Measurements from ENCODE around the gene YPEL2.
"Not testable (repeated sequence)": the region's sequence is repeated elsewhere in the genome, so short reads cannot be mapped to it uniquely, and the experiment has no call there.

Gene YPEL2

GRCh38 chr17:59412431-59412830 is 81.0 kb downstream of the YPEL2 start:
- not testable (repeated sequence) for DNase-seq

DNA sequence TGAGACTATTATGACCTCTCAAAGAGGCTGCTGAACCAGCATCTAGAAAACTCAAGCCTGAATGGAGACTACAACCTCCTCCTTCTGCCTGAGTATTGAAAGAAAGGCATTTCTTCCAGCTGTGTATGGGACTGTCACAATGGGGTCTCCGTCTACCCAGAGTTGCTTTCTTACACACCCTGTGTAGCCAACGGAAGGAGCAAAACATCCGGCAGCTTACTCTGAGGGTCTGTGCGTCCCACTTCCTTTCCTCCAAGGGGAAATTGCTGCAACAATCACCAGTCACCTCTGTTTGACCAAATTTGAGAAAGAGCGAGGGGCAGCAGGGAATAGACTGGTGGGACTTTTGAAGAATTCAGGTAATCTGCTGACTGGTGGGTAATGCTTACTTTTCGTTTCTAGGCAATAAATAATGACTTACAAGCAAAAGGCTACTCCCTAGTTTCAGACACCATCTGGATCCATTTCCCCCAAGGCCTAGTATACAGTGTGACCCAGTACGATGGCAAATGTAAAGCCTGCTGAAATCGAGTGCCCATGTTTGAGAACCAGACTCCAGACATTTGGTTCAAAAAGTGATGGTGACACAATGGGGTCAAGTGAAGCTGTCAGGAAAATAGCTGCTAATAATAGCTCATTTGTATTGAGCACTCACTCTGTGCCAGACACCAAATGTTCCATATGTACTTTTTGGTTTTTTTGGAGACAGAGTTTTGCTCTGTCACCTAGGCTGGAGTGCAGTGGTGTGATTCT is 81.7 kb downstream of the YPEL2 start:
- no peak for DNase-seq

DNA sequence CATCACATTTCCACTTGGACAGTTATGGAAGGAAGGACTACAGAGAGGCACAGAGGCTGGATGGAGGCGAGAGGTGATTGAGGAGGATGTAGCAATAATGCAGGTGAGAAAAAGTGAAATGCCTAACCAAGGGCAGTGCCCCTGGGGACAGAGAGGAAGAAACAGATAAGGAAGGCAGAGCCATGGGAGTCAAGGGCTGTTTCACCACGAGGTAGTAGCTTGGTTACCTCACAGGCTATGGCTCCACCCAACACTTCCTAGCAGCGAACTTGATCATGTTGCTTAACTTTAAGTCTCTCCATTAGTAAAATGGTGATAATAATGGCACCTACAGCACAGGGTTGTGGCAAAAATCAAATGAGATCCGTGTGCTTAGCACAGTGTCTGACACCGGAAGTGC is 83.9 kb downstream of the YPEL2 start:
- no peak for DNase-seq

GRCh38 chr17:59416184-59416583 is 84.7 kb downstream of the YPEL2 start:
- DNase-seq = no peak

GRCh38 chr17:59417452-59417851 is 86.0 kb downstream of the YPEL2 start:
- DNase-seq = no peak

DNA sequence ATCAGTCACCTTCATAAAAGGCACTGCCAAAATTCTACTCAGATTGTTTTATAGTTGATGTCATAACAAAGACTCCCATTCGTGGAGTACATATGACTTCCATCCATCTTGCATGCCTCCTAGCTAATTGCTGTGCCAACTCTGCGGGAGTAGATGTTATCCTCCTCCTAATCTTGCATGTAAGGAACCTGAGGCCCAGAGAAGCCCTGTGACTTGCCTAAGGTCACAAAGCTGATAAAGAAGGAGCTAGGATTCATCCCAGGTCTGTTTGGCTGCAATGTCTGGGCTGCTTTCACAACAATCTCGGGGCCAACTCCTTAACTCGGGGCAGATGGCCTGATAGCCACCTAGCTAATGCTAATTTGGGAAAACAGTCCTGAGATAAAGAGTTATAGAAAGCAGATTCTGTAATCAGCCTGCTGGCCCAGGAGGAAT is 87.3 kb downstream of the YPEL2 start:
- no peak for DNase-seq

DNA sequence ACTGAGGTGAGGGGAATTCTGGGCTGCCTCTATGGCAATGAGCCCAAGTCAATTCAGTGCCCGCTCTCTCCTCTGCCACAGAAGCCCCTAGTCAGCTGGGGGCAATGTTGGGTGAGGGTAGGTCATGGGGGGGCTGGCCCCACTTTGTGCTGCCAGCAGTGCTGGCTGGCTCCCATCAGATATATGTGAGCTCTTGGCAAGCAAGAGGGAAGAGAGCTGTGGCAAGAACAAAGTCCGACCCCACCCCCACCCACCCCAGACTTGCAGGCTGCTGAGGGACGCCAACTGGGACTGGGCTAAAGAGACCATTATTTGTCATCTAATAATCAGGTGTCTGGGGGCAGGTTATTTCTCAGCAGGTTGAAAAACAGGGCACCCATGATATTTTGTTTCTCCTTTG is 89.4 kb downstream of the YPEL2 start:
- DNase-seq = no peak

DNA sequence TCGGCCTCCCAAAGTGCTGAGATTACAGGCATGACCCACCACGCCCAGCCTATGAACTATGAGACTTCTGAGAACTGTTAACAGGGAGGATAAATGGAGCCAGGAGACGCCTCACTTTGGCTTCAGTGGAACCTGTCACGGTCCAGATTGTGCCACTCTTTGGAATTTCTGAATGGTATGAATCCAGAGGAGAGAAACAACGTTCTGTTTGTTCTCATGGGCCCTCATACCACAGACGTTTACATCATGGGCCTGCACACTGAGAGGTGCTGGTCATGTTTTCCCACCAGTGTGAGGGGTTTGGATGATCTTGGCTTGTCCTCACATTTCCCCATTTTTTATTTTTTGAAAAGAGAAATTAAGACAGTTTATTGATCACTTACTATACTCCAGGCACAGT is 90.3 kb downstream of the YPEL2 start:
- no peak for DNase-seq

- DNase-seq = no peak
These were observed 91.8 kb downstream of the YPEL2 start for GRCh38 chr17:59423137-59423724.

- no peak for DNase-seq
These were observed 92.4 kb downstream of the YPEL2 start for GRCh38 chr17:59423903-59424302.

DNA sequence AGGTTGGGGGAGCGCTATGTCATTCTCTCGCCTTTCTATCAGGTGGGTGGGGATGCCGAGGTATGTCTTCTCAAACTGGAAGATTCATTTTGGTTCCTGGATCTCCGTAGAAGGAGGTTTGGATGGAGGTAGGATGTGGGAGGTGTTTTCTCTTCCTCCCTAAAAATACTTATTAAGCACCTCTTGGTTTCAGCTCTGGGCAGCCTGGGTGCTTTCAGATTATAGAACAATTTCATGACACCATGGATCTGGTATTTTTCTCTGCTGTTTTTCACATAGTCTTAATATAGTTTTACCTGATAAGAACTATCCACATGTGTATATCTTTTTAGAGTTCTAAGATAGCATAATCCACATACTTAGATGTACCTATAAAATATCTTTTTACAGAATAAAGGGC is 92.9 kb downstream of the YPEL2 start:
- DNase-seq = no peak

DNA sequence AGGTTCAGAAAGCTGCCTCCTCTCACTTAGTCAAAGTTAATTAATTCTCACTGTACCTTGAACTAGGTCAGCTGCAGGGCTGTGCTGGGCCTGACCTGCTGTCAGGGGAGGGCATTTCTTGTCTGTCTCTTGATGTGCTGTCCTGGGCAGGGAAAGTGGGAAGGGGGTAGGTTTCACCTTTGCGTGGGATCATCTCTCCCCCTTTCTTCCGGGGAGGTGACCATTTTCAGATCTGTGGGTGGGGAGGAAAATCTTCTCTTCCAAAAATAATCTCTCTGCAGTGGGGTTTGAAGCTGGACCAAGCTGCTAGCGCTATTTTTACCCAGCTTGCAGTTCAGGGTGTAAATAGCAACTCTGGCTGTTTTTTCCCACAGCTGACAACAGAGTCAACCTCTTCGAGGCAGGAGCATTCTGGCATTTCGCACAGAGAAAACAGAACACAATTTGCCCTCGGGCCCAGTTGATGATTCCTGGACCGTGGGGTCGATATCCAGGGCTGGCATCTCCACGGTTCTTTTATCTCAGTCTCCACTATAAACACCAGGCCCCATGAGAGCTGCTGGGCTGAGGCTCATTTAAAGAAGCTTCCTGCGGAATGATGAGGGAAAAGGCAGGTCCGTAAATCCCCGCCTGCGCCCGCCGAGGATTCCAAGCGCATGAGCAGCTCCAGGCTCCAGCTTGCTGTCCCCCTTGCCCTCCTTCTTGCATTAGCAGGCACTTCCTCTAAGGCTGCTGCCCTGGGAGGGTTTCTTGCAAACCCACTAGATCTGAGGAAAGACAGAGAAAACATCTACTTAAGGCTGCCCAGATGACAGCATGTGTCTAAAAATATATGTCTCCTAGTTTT is 93.9 kb downstream of the YPEL2 start:
- peak; percentile 69 for DNase-seq

DNA sequence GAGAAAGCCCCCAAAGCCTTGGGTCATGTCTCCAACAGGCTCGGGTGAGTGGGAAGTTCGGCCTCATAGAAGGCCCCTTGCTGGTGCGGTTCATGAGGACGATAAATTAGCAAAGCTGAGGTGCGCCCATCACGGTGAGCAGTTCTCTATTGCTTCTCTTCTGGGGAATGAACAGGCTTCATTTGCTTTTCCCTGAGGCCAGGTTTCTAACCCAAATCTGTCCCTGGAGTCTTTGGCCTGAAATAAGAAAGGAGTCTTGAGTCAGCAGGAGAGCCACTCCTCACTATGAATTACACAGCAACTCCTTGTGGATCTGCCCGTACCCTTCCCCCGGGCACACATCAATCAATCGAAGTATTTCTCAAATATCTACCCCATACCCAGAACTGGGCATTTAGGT is 94.6 kb downstream of the YPEL2 start:
- no peak for DNase-seq

DNA sequence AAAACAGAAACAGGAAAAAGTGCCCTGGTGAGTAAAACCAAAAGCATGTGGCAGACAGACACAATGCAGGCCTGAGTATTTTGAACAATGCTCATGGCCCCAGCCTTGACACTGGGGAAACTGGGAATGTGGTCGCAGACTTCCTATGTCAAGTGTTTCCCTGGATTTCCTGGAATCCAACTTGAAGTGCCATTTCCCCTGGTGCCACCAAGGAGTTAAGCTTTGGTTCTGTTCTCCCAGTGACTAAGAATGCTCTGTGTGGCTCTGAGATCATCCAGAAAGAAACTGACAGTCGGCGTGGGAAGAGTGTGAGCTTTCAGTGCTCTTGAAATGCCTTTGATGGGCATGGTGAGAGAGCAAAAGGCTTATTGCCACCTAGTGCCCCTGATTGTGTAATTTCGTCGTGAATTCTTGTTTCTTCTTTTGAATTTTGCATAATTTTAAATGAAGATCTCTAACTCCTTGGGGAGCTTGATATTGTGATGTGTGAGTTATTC is 96.0 kb downstream of the YPEL2 start:
- DNase-seq = no peak

DNA sequence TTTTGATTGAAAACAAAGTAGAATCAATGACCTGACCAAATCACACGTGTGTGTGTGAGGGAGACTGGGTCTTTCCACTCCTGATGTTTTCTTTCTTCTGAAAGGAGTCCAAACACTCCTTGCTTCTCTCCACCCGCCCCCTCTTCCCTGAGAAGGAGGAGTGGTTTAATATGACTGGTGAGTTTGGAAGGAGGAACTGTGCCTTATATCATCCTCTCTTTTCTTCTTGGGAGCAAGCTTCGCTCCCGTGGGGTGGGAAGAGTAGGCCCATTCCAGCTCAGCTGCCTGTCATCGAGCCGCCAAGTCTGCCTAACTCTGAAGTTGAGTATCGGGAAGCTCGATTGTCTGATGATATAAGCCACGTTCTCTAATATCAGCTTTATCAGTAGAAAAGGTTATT is 96.5 kb downstream of the YPEL2 start:
- DNase-seq = no peak

GRCh38 chr17:59428916-59429485 is 97.5 kb downstream of the YPEL2 start:
- no peak for DNase-seq

DNA sequence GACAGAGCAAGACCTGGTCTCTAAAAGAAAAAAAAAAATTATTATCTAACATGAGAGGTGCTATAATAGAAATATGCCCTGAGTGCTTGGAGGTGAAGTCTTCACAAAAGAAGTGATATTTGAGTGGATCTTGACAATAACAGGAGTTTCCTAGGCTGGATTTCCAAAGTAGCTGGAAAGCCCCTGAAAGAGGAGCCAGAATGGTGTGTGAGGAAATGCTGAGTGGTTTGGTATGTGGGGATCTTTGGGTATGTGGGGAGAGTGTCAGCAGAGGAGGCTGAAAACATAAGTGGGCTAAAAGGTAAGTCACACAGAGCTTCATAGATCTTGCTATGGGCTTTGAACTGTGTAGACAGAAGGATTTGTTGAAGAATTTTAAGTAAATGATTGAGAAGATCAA is 100.1 kb downstream of the YPEL2 start:
- DNase-seq = no peak

GRCh38 chr17:59432657-59433056 is 101.2 kb downstream of the YPEL2 start:
- no peak for DNase-seq

DNA sequence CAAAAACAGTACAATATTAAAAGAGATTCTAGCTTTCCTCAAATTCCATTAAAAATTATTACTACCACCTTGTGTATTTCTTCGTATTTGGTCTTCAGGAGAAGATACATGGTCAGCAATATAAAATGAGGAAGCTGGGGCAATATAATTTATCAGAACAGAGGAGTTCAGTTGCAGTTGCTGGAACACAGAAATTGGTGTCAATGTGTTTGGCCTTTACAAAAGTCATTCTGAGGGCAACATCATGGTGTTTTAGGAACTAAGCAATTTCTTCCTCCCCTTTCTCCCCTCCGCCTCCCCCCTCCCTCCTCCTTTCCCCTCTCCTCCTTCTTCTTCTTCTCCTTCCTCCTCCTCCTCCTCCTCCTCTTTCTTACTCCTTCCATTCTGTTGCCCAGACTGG is 102.1 kb downstream of the YPEL2 start:
- DNase-seq = no peak

GRCh38 chr17:59434429-59434828 is 103.0 kb downstream of the YPEL2 start:
- DNase-seq = no peak

GRCh38 chr17:59435238-59435637 is 103.8 kb downstream of the YPEL2 start:
- DNase-seq = no peak

DNA sequence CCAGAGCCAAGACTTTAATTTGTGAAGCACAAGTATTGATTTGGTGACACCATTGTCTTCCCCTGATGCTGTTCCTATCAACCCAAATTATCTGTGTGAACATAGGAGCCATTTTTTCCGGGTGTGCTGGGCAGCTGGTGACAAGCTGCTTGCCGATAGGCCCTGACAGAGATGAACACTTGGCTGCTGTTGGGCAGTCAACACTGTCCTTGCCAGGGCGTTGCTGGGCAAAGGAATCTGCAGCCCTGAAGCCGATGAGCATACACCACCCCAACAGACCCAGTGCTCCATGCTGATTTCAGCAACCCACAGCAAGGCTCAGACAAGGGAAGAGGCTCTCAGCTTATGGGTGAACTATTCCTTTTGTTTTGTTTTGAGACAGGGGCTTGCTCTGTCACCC is 105.4 kb downstream of the YPEL2 start:
- DNase-seq = no peak

GRCh38 chr17:59437791-59438281 is 106.4 kb downstream of the YPEL2 start:
- no peak for DNase-seq

Data from right forelimb (tissue), 1 donor.